ENCODE results near the gene NUCB1. TPM values are rescaled to one million over a fixed set of nuclear protein-coding genes. Genes with fewer than 3 reads are reported as not detected.

The NUCB1 gene
- total RNA-seq, 4 donors from 2014 or later, result 267 to 424 (median 371) TPM

GRCh38 chr19:48955308-48955958 lies 55.3 kb downstream of the NUCB1 start:
- Histone ChIP-seq H3K36me3 (no peaks in the 10 kb centered on the region), H3K4me3 (replicated peaks in 1 of 3) (peak overlapping the region; percentile 7 to 82 (median 8)), H3K27me3 (no peaks in the 10 kb centered on the region), H3K4me1 (peaks cover 8 to 14% of the 10 kb centered on the region in 2 donors), H3K9me3 (no peaks in the 10 kb centered on the region), H3K27ac (peak overlapping the region in 2 of 3 donors; percentile 63 to 86)
- no peak for TF ChIP-seq POLR2A (IDR thresholded peaks at IDR 0.05)
- no peak for TF ChIP-seq CTCF (IDR thresholded peaks at IDR 0.05)
- WGBS, 2 donors, result 59 to 61% methylated on average over 12 to 16 of the region's 16 CpGs
- DNase-seq, result no peak
- intact Hi-C loops (cut with DNase I), result loop anchor here (10.0 kb wide), 1 partner anchor 51 kb away; the partner anchor contains the start of gene NUCB1

- Histone ChIP-seq H3K27ac (no peak overlapping the region), H3K36me3 (no peaks in the 10 kb centered on the region), H3K4me1 (peaks cover 12 to 24% of the 10 kb centered on the region in 2 donors), H3K4me3 (replicated peaks in 1 of 3) (no peak overlapping the region), H3K9me3 (no peaks in the 10 kb centered on the region), H3K27me3 (no peaks in the 10 kb centered on the region)
- intact Hi-C loops (cut with DNase I), result loop anchor here (10.0 kb wide), 1 partner anchor 53 kb away; the partner anchor contains the start of gene NUCB1
- WGBS, 2 donors, result 97% methylated on average over 8 of the region's 8 CpGs
- no peak for DNase-seq
- TF ChIP-seq CTCF (IDR thresholded peaks at IDR 0.05), result no peak
- TF ChIP-seq POLR2A (IDR thresholded peaks at IDR 0.05), result no peak
Measured at GRCh38 chr19:48958006-48958405, 57.9 kb downstream of the NUCB1 start.

- H3K27ac ChIP-seq, result no peak overlapping the region
- 84 to 87% methylated on average over 16 of the region's 16 CpGs for WGBS, 2 donors
- intact Hi-C loops (cut with DNase I), result loop anchor here (10.0 kb wide), 1 partner anchor 55 kb away; the partner anchor contains the start of gene NUCB1
Measured at GRCh38 chr19:48959341-48960239, 59.5 kb downstream of the NUCB1 start.

GRCh38 chr19:48961051-48961649 lies 61.0 kb downstream of the NUCB1 start:
- Histone ChIP-seq H3K9me3 (no peaks in the 10 kb centered on the region), H3K27ac (peak overlapping the region in 1 of 3 donors; percentile 2), H3K4me1 (peaks cover 22 to 28% of the 10 kb centered on the region in 2 donors), H3K27me3 (no peaks in the 10 kb centered on the region), H3K4me3 (replicated peaks in 1 of 3) (no peak overlapping the region), H3K36me3 (peaks cover 4 to 6% of the 10 kb centered on the region in 2 donors)
- 92 to 93% methylated on average over 19 of the region's 19 CpGs for WGBS, 2 donors
- TF ChIP-seq CTCF (IDR thresholded peaks at IDR 0.05) (no peak), POLR2A (IDR thresholded peaks at IDR 0.05) (no peak)
- DNase-seq, result no peak
- intact Hi-C loops (cut with DNase I), result no loop called here

More at GRCh38 chr19:48959341-48960239, 59.5 kb downstream of the NUCB1 start:
- no peak for TF ChIP-seq POLR2A (IDR thresholded peaks at IDR 0.05)
- no peak for TF ChIP-seq CTCF (IDR thresholded peaks at IDR 0.05)
- Histone ChIP-seq H3K9me3 (no peaks in the 10 kb centered on the region), H3K4me1 (peaks cover 26 to 36% of the 10 kb centered on the region in 2 donors), H3K36me3 (no peaks in the 10 kb centered on the region), H3K27me3 (no peaks in the 10 kb centered on the region), H3K4me3 (replicated peaks in 1 of 3) (no peak overlapping the region)
- no peak for DNase-seq

Measured in thyroid gland (tissue), 4 donors.